Activated CD4-positive, alpha-beta T cell treated with anti-CD3 and anti-CD28 coated beads, Interleukin-2, amount 50 U/mL, for 4 hours (primary cell): ENCODE measurements around the gene LIPG.
"Not testable (repeated sequence)": the region's sequence is repeated elsewhere in the genome, so short reads cannot be mapped to it uniquely, and the experiment has no call there.

Source experiments
- DNase-seq, 2 experiments: peaks; one replicate each; pipeline ENCODE4 v3.0.0-alpha.2; 2020

The LIPG gene

DNA sequence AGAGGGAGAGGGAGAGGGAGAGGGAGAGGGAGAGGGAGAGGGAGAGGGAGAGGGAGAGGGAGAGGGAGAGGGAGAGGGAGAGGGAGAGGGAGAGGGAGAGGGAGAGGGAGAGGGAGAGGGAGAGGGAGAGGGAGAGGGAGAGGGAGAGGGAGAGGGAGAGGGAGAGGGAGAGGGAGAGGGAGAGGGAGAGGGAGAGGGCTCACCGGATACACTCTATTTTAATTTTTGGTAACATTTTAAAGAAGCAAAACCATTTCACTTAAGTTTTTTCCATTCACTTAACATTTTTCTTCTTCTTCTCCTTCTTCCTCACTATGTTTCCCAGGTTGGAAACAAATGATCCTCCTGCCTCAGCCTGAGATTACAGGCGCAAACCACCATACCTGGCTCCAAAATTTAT is 17.2 kb downstream of the LIPG start:
- not testable (repeated sequence) for DNase-seq

DNA sequence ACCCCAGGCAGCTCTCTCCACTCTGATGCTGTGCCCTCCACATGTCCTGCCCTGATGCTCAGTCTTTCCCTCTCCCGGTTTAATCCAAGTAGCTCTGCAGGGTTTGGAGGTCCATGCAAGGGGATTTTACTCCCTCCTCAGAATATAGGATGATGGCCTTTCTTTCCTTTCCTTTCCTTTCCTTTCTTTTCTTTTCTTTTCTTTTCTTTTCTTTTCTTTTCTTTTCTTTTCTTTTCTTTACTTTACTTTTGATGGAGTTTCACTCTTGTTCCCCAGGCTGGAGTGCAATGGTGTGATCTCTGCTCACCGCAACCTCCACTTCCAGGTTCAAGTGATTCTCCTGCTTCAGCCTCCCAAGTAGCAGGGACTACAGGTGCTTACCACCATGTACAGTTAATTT is 17.7 kb downstream of the LIPG start:
- DNase-seq = not testable (repeated sequence)

DNA sequence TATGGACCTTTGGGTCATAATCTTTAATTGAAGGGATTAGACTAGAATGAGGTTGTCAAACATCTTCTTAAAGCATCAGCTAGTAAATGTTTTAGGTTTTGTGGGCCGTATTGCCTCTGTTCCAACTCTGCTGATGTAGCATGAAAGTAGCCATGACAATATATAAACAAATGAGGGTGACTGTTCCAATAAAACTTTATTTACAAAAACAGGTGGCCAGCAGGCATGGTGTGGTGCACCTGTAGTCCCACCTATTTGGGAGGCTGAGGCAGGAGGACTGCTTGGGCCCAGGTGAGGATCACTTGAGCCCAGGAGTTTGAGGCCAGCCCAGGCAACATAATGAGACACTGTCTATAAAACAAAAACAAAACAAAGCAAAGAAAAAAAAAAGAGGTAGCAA is 18.4 kb downstream of the LIPG start:
- no peak for DNase-seq

DNA sequence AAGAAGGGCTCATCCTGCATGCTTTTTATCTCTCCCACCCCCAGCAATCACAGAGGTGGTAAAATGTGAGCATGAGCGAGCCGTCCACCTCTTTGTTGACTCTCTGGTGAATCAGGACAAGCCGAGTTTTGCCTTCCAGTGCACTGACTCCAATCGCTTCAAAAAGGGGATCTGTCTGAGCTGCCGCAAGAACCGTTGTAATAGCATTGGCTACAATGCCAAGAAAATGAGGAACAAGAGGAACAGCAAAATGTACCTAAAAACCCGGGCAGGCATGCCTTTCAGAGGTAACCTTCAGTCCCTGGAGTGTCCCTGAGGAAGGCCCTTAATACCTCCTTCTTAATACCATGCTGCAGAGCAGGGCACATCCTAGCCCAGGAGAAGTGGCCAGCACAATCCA is 19.5 kb downstream of the LIPG start:
- DNase-seq = no peak

DNA sequence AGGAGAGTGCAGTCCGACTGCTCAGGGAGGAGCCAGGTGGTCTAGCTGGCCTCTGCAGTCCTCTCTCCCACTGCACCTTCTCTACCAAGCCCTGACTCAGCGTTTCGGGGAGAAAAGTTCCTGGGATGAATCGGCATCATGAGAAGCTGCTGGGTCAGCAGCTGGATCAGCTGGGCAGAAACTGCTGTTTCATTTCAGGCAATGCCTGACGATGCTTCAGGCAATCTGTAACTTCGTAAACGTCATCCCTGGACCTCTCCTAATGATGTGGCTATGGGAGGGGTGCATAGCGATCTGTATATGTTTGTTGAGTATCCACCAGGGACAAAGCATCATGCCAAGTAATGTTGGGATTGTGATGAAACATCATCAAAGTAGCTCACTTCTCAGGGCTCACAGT is 20.7 kb downstream of the LIPG start:
- DNase-seq = no peak

DNA sequence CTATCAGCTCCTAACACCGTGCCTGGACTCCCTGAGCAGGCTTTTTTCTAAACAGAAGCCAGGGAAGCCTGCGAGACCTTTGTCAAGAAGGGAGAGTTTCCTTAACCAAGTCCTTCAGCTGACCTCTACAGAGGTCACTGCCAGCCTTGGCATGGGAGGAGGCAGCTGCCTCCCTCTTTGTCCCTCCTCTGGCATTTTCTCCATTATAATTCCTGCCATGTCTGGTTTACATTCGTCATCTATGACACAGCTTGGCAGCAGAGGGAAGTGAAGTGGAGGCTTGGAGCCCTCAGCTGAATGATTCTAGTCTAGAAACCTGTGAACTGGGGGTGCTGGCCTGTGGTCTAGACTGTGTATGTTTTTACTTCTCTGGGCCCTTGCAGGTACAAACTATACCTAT is 22.5 kb downstream of the LIPG start:
- DNase-seq = no peak

DNA sequence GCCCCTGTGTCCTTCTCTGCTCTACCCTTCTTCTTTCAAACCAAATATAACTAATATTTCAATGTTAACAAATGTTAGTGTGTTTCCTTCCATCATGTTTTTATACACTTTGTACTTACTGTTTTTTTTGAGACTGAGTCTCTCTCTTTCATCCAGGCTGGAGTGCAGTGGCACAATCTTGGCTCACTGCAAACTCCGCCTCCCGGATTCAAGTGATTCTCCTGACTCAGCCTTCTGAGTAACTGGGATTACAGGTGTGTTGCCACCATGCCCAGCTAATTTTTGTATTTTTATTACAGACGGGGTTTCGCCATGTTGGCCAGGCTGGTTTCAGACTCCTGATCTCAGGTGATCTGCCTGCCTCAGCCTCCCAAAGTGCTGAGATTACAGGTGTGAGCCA is 23.1 kb downstream of the LIPG start:
- not testable (repeated sequence) for DNase-seq

DNA sequence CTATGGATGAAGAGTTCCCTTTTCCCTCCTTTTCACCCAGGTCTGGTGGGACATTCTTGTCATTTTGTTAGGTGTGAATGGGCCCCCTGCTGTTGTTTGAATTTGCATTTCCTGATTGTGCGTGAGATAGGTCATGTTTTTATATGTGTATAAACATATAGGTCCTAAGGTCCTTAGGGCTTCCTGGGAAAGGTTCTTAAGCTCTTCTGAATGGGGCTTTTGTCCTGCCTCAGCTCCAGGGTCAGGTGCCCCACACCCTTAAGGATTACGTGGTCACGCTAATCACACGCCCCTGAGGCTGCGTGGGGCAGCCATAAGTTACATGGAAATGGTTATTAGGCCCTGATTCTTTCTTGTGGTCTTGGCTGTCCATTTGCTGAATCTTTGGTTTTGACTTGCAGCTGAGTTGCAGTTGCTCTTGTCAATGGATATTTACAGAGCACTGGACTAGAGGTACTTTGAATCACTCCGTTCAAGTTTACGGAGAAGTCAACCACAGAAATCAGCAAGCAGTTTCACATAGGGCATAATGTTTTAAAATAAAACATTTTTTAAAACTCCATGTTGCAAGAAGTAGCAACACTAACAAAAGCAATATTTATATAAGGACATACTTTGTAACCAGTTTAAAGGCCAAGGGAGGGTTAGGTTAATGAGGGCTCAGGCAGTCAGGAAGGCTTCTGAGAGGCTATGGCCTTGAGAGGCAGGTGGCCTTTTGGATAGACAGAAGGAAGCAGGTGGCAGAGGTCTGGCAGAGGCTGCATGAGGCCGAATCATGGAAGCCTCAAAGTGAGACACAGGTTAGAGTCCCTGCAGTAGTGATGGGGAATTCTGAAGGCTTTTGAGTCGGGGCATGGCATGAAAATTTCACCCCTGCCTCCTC is 24.2 kb downstream of the LIPG start:
- DNase-seq = no peak

DNA sequence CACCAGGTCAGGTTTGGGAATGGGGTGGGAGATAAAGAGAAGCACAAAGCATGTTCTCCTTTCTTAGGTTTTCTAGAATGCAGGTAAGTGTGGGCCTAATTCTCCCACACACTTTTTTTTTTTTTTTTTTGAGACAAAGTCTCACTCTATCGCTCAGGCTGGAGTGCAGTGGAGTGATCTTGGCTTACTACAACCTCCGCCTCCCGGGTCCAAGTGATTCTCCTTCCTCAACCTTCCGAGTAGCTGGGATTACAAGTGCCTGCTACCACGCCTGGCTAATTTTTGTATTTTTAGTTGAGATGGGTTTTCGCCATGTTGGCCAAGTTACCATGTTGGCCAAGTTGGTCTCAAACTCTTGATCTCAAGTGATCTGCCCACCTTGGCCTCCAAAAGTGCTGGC is 26.3 kb downstream of the LIPG start:
- DNase-seq = no peak

DNA sequence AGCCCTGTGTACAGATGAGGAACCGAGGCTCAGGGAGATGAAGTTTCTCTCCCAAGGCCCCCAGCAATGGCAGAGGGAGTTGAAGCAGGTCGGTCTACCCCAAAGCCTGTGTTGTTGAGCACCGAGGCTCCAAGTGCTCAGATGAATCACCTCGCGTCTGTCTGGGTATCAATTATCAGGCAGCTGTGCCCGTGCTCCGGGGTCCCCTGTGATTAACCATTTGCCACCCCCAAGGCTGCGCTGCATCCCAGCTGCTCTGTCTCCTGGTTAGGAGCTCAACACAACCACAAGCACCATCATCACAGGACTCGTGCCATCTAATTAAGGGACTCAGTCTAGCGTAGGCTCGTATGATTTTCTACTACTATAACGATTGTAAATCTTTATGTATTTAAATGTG is 27.1 kb downstream of the LIPG start:
- no peak for DNase-seq

DNA sequence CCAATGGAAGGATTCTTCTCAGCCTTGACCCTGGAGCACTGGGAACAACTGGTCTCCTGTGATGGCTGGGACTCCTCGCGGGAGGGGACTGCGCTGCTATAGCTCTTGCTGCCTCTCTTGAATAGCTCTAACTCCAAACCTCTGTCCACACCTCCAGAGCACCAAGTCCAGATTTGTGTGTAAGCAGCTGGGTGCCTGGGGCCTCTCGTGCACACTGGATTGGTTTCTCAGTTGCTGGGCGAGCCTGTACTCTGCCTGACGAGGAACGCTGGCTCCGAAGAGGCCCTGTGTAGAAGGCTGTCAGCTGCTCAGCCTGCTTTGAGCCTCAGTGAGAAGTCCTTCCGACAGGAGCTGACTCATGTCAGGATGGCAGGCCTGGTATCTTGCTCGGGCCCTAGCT is 28.8 kb downstream of the LIPG start:
- DNase-seq = no peak

DNA sequence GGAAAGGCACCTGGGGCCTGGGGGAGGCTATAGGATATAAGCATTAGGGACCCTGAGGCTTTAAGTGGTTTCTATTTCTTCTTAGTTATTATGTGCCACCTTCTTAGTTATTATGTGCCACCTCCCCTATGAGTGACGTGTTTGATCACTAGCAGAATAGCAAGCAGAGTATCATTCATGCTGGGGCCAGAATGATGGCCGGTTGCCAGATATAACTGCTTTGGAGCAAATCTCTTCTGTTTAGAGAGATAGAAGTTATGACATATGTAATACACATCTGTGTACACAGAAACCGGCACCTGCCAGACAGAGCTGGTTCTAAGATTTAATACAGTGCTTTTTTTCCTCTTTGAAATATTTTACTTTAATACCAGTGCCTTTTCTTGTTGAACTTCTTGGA is 29.4 kb downstream of the LIPG start:
- DNase-seq = no peak

DNA sequence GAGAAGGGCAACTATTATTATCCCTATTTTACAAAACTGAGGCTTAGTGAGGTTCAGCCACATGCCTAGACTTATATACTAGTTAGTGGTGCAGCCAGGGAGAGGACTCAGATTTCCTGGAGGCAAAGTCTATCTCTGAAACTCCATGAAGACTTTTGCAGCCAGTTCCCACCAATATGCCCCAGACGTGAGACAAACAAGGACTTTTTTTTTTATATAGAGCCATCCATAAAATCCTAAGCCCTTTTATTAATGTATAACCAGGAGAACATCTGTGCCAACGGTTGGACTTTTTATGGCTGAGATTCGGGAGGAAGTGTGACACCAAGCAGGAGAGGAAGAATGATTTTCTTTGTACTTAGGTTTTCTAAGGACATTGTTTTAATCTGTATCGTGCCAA is 29.9 kb downstream of the LIPG start:
- DNase-seq = no peak

DNA sequence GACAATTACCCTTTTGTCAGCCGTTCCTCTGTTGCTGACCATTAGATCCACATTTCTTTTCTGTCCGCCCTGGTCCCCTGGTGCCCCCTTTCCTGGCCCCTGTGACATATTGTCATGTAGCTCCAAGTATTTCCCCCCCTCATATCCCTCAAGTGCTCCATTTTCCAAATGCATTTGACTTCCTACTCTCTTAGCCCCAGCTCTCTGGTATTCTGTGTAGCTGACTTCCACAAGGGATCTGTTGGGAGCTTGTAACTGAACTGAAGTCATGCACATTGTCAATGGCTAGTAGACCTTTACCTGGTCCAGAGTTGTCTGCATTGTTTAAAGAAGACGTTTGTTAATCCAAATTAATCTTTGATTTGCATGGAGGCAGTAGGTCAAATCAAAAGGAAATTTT is 34.8 kb downstream of the LIPG start:
- DNase-seq = no peak

DNA sequence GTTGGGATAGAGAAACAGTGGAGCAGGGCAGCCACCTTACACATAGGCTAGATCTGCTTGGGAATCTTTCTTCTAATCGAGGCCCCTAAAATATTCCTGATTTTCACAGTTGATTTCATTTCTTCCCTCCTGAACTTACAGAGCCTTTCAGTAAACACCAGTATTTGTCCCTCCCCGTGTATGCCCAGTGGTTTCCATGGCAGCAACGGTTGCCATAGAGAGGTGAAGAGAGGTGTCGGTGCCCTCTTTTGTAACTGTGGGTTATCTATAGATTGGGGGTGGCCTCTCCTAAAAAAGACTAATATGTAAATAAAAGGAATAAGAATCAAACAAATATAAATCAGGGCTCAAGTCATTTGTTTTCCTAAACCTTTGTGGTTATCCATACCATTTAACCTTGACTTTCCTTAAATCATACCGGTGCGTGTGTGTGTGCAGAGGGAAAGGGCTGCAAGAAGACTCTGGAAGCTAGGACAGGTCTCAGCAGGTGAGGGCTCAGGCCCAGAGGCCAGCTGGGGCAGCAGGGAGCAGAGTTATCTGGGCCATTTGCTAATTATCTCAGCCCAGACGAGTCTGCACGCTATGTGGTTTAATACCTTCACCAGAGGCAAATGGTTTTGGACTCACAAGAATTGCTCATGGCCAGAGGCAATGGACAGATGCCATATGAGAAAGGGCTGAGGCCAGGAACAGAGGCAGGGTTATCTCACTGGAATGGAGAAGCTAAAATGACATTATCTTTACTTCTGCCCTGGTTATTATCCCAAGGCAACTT is 35.5 kb downstream of the LIPG start:
- no peak for DNase-seq

DNA sequence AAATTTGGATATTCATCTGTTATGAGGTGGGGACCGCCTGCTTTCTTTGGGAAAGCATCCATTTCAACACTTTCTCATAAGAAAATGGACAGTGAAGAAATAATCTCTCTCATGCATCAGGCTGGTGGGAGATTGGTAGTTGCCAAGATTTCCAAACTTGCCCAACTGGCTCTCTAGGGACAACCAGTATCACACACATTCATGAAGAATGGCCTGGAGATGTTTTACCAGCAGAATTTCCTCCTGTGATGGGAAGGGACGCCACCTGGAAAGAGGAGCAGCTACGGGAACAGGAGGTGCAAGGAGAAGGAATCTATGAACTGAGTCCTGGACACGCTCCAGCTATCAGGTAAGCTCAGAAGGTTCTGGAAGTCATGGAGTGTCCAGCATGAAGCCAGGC is 39.4 kb downstream of the LIPG start:
- no peak for DNase-seq

DNA sequence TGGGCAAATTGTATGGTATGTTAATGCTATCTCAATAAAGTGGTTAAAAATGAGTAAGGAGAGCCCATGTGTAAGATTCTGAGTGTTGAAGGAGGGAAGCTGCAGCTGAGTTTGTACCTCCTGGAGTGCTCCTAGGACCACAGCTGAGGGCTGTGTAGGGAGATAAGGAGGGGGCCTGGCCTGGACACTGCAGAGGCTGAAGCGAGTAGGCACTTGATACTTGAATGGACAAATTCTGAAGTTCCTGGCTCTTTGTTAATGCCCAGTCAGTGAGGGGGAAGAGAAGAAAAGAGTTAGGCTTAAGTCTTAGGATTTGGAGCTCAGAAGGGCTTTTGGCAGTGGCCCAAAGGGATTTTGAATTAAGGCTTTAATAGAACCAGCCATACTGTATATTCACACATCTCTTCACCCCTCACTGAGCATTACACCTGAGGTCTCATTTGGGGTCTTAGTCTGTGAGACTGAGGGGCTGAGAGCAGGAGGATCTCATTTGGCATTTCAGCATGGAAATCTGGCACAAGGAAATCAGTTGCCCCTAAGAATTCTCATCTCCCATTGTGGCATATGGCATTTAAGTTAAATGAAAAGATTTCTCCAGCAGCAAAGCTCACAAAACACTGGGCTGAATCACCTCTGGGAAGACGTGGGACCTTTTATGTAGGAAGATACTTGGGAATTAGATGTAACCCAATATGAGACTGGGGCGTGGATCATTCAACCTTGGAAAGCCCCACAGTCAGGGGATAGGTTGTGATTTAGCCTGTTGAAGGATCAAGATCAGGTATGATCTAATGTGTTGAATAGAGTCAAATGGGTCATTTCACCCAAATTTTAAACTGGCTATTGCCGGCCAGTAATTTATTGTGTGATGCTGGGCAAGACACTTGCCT is 46.8 kb downstream of the LIPG start:
- DNase-seq = no peak

DNA sequence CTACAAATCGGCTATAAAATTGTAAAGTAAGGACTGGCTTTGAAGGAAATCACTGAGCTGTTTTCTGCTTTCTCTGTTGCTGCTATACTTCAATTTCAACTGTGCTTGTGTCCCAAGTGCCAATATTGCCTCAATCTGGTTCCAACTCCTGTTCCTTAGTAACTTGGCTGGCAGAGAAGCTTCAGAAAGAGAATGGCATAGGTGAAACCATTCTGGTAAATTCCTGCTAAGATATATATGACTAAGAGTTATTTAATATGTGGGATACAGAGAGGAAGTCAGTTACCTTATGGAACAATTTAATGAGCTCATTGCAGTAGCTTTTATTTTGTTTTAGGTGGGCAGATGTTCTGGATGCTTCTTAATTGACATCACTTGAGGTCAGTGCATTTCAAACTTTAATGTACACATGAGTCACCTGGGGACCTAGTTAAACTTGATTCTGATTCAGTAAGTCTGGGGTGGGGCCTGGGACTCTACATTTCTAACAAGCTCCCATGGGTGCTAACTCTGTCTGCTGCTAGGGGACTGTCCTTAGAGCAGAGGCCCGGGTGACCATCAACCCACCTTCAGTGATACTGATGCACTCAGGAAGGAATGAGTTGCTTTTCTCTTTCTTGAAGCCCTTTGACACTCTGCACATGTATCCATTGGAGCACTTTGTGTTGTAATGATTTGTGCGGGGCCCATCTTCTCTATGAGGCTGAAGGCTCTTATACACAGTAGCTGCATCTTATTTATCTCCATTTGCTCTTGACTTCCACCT is 47.6 kb downstream of the LIPG start:
- no peak for DNase-seq

DNA sequence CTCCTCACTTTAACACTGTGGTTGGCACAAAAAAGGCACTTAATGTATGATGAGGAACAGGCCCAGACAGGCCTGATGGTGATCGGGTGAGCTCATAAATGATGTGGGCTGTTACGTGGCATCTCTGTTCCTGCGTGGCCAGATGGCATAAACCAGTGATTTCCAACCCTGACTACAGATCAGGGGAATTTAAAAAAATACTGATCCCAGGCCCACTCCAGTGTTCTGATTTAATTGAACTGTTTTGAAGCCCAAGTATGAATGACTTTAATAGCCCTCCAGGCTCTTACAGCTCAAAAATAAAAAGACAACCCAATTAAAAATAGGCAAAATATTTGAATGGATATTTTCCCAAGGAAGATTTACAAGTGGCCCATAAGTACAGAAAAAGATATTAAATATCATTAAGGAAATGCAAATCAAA is 48.2 kb downstream of the LIPG start:
- DNase-seq = no peak

DNA sequence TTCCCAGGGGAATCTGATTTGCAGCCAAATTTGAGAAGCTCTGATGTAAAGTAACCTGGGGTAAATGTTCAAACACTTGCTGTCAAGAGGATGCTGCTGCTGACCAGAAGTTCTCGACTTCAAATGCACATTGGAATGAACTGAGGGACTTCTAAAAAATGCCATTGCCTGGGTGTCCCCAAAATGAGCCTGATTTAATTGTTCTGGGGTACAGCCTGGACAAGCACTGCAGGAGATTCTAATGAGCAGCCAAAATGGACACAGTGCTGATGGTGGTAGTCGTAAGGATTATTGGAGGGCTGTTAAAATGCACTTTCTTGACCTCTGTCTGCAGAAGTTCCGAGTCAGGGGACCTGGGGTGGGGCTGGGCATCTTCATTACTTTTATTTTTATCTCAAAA is 49.5 kb downstream of the LIPG start:
- DNase-seq = no peak

DNA sequence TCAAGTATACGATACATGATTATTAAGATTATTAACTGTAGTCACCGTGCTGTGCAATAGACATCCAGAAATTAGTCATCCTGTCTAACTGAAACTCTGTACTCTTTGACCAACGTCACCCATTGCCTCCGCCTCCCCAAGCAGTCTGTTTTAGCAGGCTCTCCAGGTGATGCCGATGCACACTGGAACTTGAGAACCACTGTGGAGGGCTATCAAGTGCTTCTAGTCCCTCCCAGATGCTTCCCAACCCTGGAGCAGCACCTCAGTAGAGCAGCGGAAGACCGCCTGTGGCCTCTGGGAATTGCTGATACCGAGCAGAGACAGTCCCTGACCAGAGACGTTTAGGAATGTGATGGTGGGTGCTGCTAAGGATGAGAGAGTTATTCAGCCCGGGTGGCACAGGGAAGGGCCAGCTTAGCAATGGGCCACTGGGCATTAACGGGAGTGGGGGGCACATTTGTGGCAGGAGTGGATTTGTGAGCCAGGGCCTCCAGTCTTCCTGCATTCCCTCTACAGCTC is 50.7 kb downstream of the LIPG start:
- DNase-seq = no peak

DNA sequence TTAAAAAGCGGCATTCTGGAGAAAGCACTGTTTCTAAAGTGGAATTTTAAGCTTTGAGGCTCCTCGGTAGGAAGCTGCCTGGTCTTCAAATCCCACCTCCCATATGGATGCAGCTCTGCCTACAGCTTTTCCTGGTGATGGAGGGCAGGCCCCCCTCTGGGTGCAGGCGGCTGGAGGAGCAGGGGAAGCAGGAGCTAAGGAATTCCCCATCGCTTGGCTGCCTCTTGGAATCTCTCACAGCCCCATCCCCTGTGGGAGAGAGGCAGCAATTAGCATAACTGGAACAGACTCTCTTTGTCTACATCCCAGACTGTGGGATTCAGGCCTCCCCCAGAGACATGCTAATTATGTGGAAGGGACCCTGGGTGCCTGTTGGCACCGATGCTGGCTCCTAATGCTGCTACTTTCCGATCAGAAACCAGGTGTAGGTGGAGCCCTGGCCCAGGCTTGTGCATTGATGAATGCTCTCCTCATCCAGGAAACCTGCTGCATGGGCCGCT is 51.3 kb downstream of the LIPG start:
- DNase-seq = no peak
